H1 (cell line): Measurements from ENCODE around the gene EXD1. TPM values are rescaled to one million over a fixed set of nuclear protein-coding genes. Genes with fewer than 3 reads are reported as not detected.

Experiments
- CTCF ChIA-PET: fragments of 300-600 bp; sonication (Branson Sonifier 250); formaldehyde crosslinking; loops from one replicate; lab custom pipeline; 2021; ENCODE audit not compliant: partially characterized antibody; lab: Charles Lee
- POLR2A ChIA-PET: fragments of 300-600 bp; sonication (Branson Sonifier 250); formaldehyde crosslinking; loops from one replicate; lab custom pipeline; 2021; ENCODE audit warnings: inconsistent platforms; ENCODE audit not compliant: partially characterized antibody; lab: Charles Lee
- DNase-seq, 2 experiments: peaks; one replicate each; pipeline versions ENCODE4 v3.0.0 to v3.0.0-alpha.2; 2010 to 2022; ENCODE audit warnings: low spot score in 2 of 2, low read depth in 1 of 2, mixed read lengths in 1 of 2
- FAIRE-seq: peaks from 2 replicates; lab custom pipeline; 2011; peaks lifted over from hg19 to GRCh38; lab: Jason Lieb, UNC
- H2AFZ ChIP-seq: 2 replicates; pipeline ENCODE4 v1.8.1; 2012; ENCODE audit warnings: low read length, inconsistent platforms
- H2AK5ac ChIP-seq: 2 replicates; pipeline ENCODE4 v1.6.1; 2013; ENCODE audit warnings: low read depth, low read length
- H2BK120ac ChIP-seq: replicated peaks from 2 replicates; pipeline ENCODE3; 2013; ENCODE audit warnings: low read depth, low read length, inconsistent platforms
- H2BK12ac ChIP-seq: 2 replicates; pipeline ENCODE4 v1.6.1; 2013; ENCODE audit warnings: low read depth, low read length
- H2BK15ac ChIP-seq: 2 replicates; pipeline ENCODE4 v1.6.1; 2013; ENCODE audit warnings: low read length
- H2BK20ac ChIP-seq: 2 replicates; pipeline ENCODE4 v1.6.1; 2013; ENCODE audit warnings: low read length
- H2BK5ac ChIP-seq: 2 replicates; pipeline ENCODE4 v1.6.1; 2013; ENCODE audit warnings: low read depth, low read length
- H3K14ac ChIP-seq: 2 replicates; pipeline ENCODE4 v1.6.1; 2013; ENCODE audit warnings: inconsistent platforms; ENCODE audit not compliant: insufficient read length
- H3K18ac ChIP-seq: 2 replicates; pipeline ENCODE4 v1.6.1; 2013; ENCODE audit warnings: low read length; ENCODE audit errors: extremely low read depth
- H3K23ac ChIP-seq: 2 replicates; pipeline ENCODE4 v1.6.1; 2013; ENCODE audit warnings: inconsistent platforms; ENCODE audit not compliant: insufficient read length
- H3K23me2 ChIP-seq: 2 replicates; pipeline ENCODE4 v1.6.1; 2013; ENCODE audit warnings: low read depth, low read length
- H3K27ac ChIP-seq: 2 replicates; pipeline ENCODE4 v1.6.1; 2011; ENCODE audit warnings: low read depth, low read length, inconsistent platforms
- H3K27me3 ChIP-seq, 4 experiments: replicated peaks in 1 of 4; 1 replicate in 1 of 4; 2 replicates in 3 of 4; pipeline versions ENCODE4 v1.6.1 to v1.8.1; 2011 to 2013; ENCODE audit warnings: low read length in 3 of 4, mild to moderate bottlenecking in 3 of 4, inconsistent platforms in 2 of 4, mixed read lengths in 2 of 4, moderate library complexity in 1 of 4; ENCODE audit not compliant: control insufficient read depth in 3 of 4, insufficient read depth in 3 of 4; ENCODE audit errors: extremely low read depth in 1 of 4
- H3K36me3 ChIP-seq, 4 experiments: 2 replicates each; pipeline versions ENCODE4 v1.6.1 to v1.8.1; 2011 to 2013; ENCODE audit warnings: mild to moderate bottlenecking in 4 of 4, low read length in 3 of 4, moderate library complexity in 2 of 4, control low read depth in 1 of 4, inconsistent platforms in 1 of 4; ENCODE audit not compliant: insufficient read depth in 4 of 4, control insufficient read depth in 2 of 4
- H3K4ac ChIP-seq: replicated peaks from 2 replicates; pipeline ENCODE3; 2013; ENCODE audit warnings: low read length, low read depth, mixed read lengths, inconsistent platforms; ENCODE audit not compliant: insufficient read length
- H3K4me1 ChIP-seq, 4 experiments: replicated peaks in 1 of 4; 1 replicate in 1 of 4; 2 replicates in 3 of 4; pipeline versions ENCODE4 v1.6.1 to v1.8.1; 2011 to 2013; ENCODE audit warnings: low read length in 3 of 4, inconsistent platforms in 2 of 4, mixed read lengths in 1 of 4; ENCODE audit not compliant: insufficient read depth in 4 of 4, control insufficient read depth in 3 of 4
- H3K4me2 ChIP-seq, 2 experiments: 2 replicates each; pipeline versions ENCODE4 v1.6.1 to v1.8.1; 2011 to 2013; ENCODE audit warnings: low read depth in 2 of 2, low read length in 2 of 2, control low read depth in 1 of 2, inconsistent platforms in 1 of 2, mild to moderate bottlenecking in 1 of 2; ENCODE audit not compliant: insufficient read depth in 1 of 2
- H3K4me3 ChIP-seq, 4 experiments: fragments of 200-600, 300-600 bp in 1 of 4; sonication (generic), shearing (Covaris generic), sonication (Bioruptor Twin) in 1 of 4; 2 replicates each; pipeline versions ENCODE4 v1.5.1 to v1.8.1; 2011 to 2016; ENCODE audit warnings: low read length in 4 of 4, low read depth in 3 of 4, control low read depth in 2 of 4, inconsistent platforms in 2 of 4, mild to moderate bottlenecking in 2 of 4, mixed read lengths in 1 of 4, moderate library complexity in 1 of 4; ENCODE audit not compliant: insufficient read depth in 2 of 4; ENCODE audit errors: extremely low read depth in 1 of 4
- H3K56ac ChIP-seq: replicated peaks from 2 replicates; pipeline ENCODE3; 2013; ENCODE audit warnings: low read depth, mild to moderate bottlenecking, mixed read lengths, low read length, inconsistent platforms; ENCODE audit not compliant: insufficient read length
- H3K79me1 ChIP-seq: 2 replicates; pipeline ENCODE4 v1.6.1; 2013; ENCODE audit warnings: low read depth, low read length, control low read depth
- H3K79me2 ChIP-seq, 2 experiments: 2 replicates each; pipeline versions ENCODE4 v1.6.1 to v1.8.1; 2012 to 2013; ENCODE audit warnings: low read length in 2 of 2, mild to moderate bottlenecking in 2 of 2, inconsistent platforms in 1 of 2; ENCODE audit not compliant: insufficient read depth in 2 of 2, control insufficient read depth in 1 of 2
- H3K9ac ChIP-seq, 4 experiments: replicated peaks in 1 of 4; 1 replicate in 1 of 4; 2 replicates in 3 of 4; pipeline versions ENCODE4 v1.6.1 to v1.8.1; 2011 to 2013; ENCODE audit warnings: low read depth in 3 of 4, low read length in 3 of 4, control low read depth in 2 of 4, mild to moderate bottlenecking in 2 of 4, moderate library complexity in 2 of 4, inconsistent platforms in 1 of 4; ENCODE audit errors: extremely low read depth in 1 of 4
- H3K9me3 ChIP-seq, 2 experiments: 2 replicates each; pipeline versions ENCODE4 v1.6.1 to v1.8.1; 2012 to 2013; ENCODE audit warnings: mild to moderate bottlenecking in 2 of 2, moderate library complexity in 2 of 2, control low read depth in 1 of 2, inconsistent platforms in 1 of 2, low read depth in 1 of 2, low read length in 1 of 2, mixed read lengths in 1 of 2; ENCODE audit not compliant: insufficient read depth in 2 of 2
- H4K20me1 ChIP-seq, 2 experiments: replicated peaks in 1 of 2; 2 replicates each; pipeline versions ENCODE3 to v1.8.1; 2011 to 2013; ENCODE audit warnings: inconsistent platforms in 2 of 2, low read length in 2 of 2, mild to moderate bottlenecking in 1 of 2; ENCODE audit not compliant: insufficient read depth in 2 of 2, control insufficient read depth in 1 of 2
- H4K5ac ChIP-seq: 2 replicates; pipeline ENCODE4 v1.6.1; 2013; ENCODE audit warnings: low read length, low read depth, mixed read lengths, inconsistent platforms; ENCODE audit not compliant: insufficient read length
- H4K8ac ChIP-seq: 2 replicates; pipeline ENCODE4 v1.8.0; 2013; ENCODE audit warnings: mild to moderate bottlenecking, moderate library complexity, low read length, inconsistent platforms; ENCODE audit not compliant: insufficient read depth; ENCODE audit errors: extremely low read depth
- H4K91ac ChIP-seq: replicated peaks from 2 replicates; pipeline ENCODE3; 2013; ENCODE audit warnings: low read length, mixed read lengths, inconsistent platforms; ENCODE audit not compliant: insufficient read length
- HDAC2 ChIP-seq, 2 experiments: fragments of 300-600 bp in 1 of 2; sonication (generic) in 1 of 2; IDR thresholded peaks; 2 replicates each; pipeline ENCODE4 v1.6.1; 2011 to 2012; ENCODE audit warnings: low read depth in 2 of 2, low read length in 2 of 2, mild to moderate bottlenecking in 2 of 2, moderate library complexity in 2 of 2, borderline replicate concordance in 1 of 2, inconsistent platforms in 1 of 2
- TCF12 ChIP-seq: IDR thresholded peaks from 2 replicates; pipeline ENCODE4 v1.6.1; 2011; ENCODE audit warnings: low read depth, mild to moderate bottlenecking, low read length
- WGBS, 2 experiments: shearing (Covaris generic) in 1 of 2; methylation state at CpG; one replicate each; pipeline versions ENCODE4 v1.1.6 to v1.1.7; 2013 to 2015; ENCODE audit warnings: low lambda C conversion rate in 2 of 2, mixed read lengths in 2 of 2, inconsistent platforms in 1 of 2, low coverage in 1 of 2, missing lambda C conversion rate in 1 of 2; ENCODE audit not compliant: insufficient replicate concordance in 2 of 2, insufficient coverage in 1 of 2, insufficient read length in 1 of 2; ENCODE audit errors: extremely low coverage in 1 of 2, missing lambda C conversion rate in 1 of 2; 5-methylcytosine and 5-hydroxymethylcytosine counted together
- polyA plus RNA-seq, 7 experiments: library from polyadenylated mRNA; depleted of rRNA in 3 of 7; stranded (reverse) in 5 of 7; unstranded in 2 of 7; fragments of >200 nt in 5 of 7; fragments of 200-250 nt in 2 of 7; gene quantifications; 1 replicate in 5 of 7; 2 replicates in 1 of 7; 4 replicates in 1 of 7; pipeline versions ENCODE4 v1.2.1 to v1.2.3, GENCODE V29; 2011 to 2013; ENCODE audit warnings: missing spikeins in 2 of 7, mixed read lengths in 2 of 7
- total RNA-seq: library from RNA; stranded (reverse); fragmentation: NEBNext Ultra II Directional; extraction: Animal tissue kit (Norgen Biotek cat#: 25700); gene quantifications from 2 replicates; pipeline ENCODE4 v1.2.1, GENCODE V29; 2021

Gene EXD1
- total and polyA plus RNA-seq, 2 of the 8 experiments (the other 6 are each of a cell fraction or from before 2014, with no cell fraction given), result 0.06 to 0.54 TPM

DNA sequence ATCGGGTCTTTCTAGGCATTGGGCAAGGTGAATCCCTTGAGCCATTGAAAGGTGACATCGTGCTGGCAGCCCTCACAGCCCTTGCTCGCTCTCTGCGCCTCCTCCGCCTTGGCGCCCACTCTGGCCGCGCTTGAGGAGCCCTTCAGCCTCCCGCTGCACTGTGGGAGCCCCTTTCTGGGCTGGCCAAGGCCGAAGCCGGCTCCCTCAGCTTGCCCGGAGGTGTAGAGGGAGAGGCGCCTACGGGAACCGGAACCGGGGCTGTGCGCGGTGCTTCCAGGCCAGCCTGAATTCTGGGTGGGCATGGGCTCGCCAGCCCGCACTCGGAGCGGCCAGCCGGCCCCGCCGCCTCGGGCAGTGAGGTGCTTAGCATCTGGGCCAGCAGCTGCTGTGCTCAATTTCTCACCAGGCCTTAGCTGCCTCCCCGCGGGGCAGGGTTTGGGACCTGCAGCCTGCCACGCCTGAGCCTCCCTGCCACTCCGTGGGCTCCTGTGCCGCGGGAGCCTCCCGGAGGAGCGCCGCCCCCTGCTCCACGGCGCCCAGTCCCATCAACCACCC is 79.0 kb downstream of the EXD1 start:
- Histone ChIP-seq H3K14ac (no peak overlapping the region), H2AK5ac (no peak overlapping the region), H3K56ac (no peak overlapping the region), H3K9ac (no peak overlapping the region), H3K27me3 (no peaks in the 10 kb centered on the region), H2BK15ac (no peak overlapping the region), H3K36me3 (no peaks in the 10 kb centered on the region), H2BK20ac (no peak overlapping the region), H2BK12ac (no peak overlapping the region), H3K23me2 (no peaks in the 10 kb centered on the region), H2AFZ (no peak overlapping the region), H3K4me3 (no peak overlapping the region), H3K4me2 (no peak overlapping the region), H3K23ac (no peak overlapping the region), H4K8ac (no peak overlapping the region), H4K20me1 (no peaks in the 10 kb centered on the region), H2BK120ac (no peak overlapping the region), H3K27ac (no peak overlapping the region), H2BK5ac (no peak overlapping the region), H4K5ac (no peak overlapping the region), H3K9me3 (peaks cover 0 to 7% of the 10 kb centered on the region in 2 experiments; a peak in 1 of 4 replicates), H3K18ac (no peak overlapping the region), H3K4me1 (no peaks in the 10 kb centered on the region), H4K91ac (no peak overlapping the region), H3K79me2 (no peaks in the 10 kb centered on the region), H3K79me1 (no peaks in the 10 kb centered on the region), H3K4ac (no peak overlapping the region)
- POLR2A ChIA-PET, result interaction anchor here (2.1 kb wide), 1 partner anchor 199 kb away, joined by 7 read pairs; the partner anchor contains the start of gene CHAC1
- no peak for DNase-seq
- WGBS, 2 experiments, result 93% methylated on average over 23 of the region's 37 CpGs; no CpG with 5 or more reads in 1 of the 2 experiments
- no peak for FAIRE-seq
- TF ChIP-seq TCF12, result no peak
- TF ChIP-seq HDAC2 (IDR thresholded peaks at IDR 0.05; ENCODE audit: borderline replicate concordance in 1 of 2, low read depth in 2 of 2, low read length in 2 of 2), result no peak
- CTCF ChIA-PET, result interaction anchor here (0.6 to 1.5 kb wide), 2 partner anchors 77 to 248 kb away, joined by 3 to 4 read pairs; no protein-coding TSS in a partner anchor
